Ishikawa (cell line): ENCODE measurements around the gene SPOCK1.

Experiments
- TEAD4 ChIP-seq: IDR thresholded peaks from 2 replicates; pipeline ENCODE4 v1.6.1; 2012
- YY1 ChIP-seq: IDR thresholded peaks from 2 replicates; pipeline ENCODE4 v1.6.1; 2012; ENCODE audit warnings: low read depth
- ZBTB7A ChIP-seq: IDR thresholded peaks from 2 replicates; pipeline ENCODE4 v1.6.1; 2012; ENCODE audit warnings: low read depth

DNA sequence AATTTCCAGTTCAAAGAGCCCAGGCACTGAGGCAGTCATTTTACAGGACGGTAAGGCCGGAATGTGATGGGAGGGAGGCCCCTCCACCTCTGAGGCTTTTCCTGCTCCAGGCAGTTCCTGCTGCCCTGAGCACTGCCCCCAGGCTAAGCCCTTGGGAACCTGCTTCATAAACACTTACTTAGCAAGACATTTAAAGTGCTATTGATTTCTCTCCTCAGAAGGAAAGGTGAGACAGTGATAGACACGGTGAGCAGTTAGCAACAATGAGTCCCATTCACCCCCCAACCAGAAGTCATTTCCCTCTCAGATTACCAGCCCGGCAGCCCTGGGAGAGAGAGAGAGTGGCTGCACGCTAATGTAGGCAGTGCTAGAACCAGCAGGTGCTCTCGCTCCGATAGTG, 462.5 kb downstream of the SPOCK1 start:
- TF ChIP-seq TEAD4 (no peak), ZBTB7A (no peak), YY1 (no peak)
